OCI-LY1 (cell line): ENCODE measurements around the gene RAD50.

Experiments used
- EZH2 ChIP-seq: fragments of 200-600 bp; sonication (generic), shearing (Covaris generic); IDR thresholded peaks from 2 replicates; pipeline ENCODE4 v1.8.0; 2017; ENCODE audit warnings: borderline replicate concordance, mixed run types, mild to moderate bottlenecking, antibody characterized with exemption, low read length, moderate library complexity, mixed read lengths
- TF ChIP-seq, protein P1 (sequence below): fragments of 200-600 bp; sonication (generic), shearing (Covaris generic); IDR thresholded peaks from 2 replicates; pipeline ENCODE4 v1.5.1; 2017; ENCODE audit warnings: mild to moderate bottlenecking, antibody characterized with exemption, low read length, moderate library complexity, mixed read lengths

DNA sequence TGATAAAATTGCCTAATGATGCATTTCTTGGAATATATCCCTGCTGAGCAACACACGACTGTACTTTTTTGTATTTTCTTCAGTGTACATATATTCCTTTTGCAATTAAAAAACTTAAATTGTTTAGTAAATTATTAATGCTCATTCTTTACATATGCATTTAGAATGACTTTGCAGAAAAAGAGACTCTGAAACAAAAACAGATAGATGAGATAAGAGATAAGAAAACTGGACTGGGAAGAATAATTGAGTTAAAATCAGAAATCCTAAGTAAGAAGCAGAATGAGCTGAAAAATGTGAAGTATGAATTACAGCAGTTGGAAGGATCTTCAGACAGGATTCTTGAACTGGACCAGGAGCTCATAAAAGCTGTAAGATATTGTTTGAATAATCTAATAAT lies 32.7 kb downstream of the RAD50 start:
- TF ChIP-seq, protein P1, sequence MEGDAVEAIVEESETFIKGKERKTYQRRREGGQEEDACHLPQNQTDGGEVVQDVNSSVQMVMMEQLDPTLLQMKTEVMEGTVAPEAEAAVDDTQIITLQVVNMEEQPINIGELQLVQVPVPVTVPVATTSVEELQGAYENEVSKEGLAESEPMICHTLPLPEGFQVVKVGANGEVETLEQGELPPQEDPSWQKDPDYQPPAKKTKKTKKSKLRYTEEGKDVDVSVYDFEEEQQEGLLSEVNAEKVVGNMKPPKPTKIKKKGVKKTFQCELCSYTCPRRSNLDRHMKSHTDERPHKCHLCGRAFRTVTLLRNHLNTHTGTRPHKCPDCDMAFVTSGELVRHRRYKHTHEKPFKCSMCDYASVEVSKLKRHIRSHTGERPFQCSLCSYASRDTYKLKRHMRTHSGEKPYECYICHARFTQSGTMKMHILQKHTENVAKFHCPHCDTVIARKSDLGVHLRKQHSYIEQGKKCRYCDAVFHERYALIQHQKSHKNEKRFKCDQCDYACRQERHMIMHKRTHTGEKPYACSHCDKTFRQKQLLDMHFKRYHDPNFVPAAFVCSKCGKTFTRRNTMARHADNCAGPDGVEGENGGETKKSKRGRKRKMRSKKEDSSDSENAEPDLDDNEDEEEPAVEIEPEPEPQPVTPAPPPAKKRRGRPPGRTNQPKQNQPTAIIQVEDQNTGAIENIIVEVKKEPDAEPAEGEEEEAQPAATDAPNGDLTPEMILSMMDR, result no peak
- TF ChIP-seq EZH2, result no peak
